ENCODE data around the gene MYO3A. TPM values are rescaled to one million over a fixed set of nuclear protein-coding genes. Genes with fewer than 3 reads are reported as not detected.

MYO3A gene
- total and polyA plus RNA-seq, 2 of the 4 experiments (the other 2 are of a cell fraction): not detected

GRCh38 chr10:26015092-26015491 is 81.1 kb downstream of the MYO3A start:
- no peak overlapping the region for H4K8ac ChIP-seq (ENCODE audit: low read depth in 2 of 2, low read length in 2 of 2)
- no peak overlapping the region for H3K4ac ChIP-seq (ENCODE audit: low read depth, low read length)
- H4K91ac ChIP-seq (ENCODE audit: insufficient read depth, low read depth, low read length): no peak overlapping the region
- ATAC-seq (ENCODE audit: low read depth) (no peak), DNase-seq (no peak)
- H2AK5ac ChIP-seq (ENCODE audit: low read depth, low read length): no peak overlapping the region
- H3K23ac ChIP-seq (ENCODE audit: low read depth, low read length): no peak overlapping the region
- H4K5ac ChIP-seq (ENCODE audit: low read depth, low read length): no peak overlapping the region
- H3K9me1 ChIP-seq (ENCODE audit: insufficient read depth, low read length): no peaks in the 10 kb centered on the region
- POLR2A ChIA-PET (ENCODE audit: unreplicated experiment): no interaction called here
- dilution Hi-C loops (cut with HindIII; ENCODE audit: low sequenced_read_pairs, unreplicated experiment): no loop called here
- no peak overlapping the region for H3K56ac ChIP-seq (ENCODE audit: extremely low read depth, insufficient read depth, low read length)
- in situ Hi-C loops (cut with MboI; ENCODE audit: low sequenced_read_pairs): no loop called here
- H3K9ac ChIP-seq (ENCODE audit: low read depth, low read length): no peak overlapping the region
- H3K9me3 ChIP-seq (ENCODE audit: control insufficient read depth, insufficient read depth, low read length): no peaks in the 10 kb centered on the region
- no peak overlapping the region for H3K4me2 ChIP-seq (ENCODE audit: low read depth, low read length)
- no peaks in the 10 kb centered on the region for H3K27me3 ChIP-seq (ENCODE audit: control insufficient read depth, insufficient read depth, low read length)
- no peak for TF ChIP-seq USF2 (IDR thresholded peaks at IDR 0.05; ENCODE audit: low read depth, low read length)
- no peak for TF ChIP-seq CHD1 (IDR thresholded peaks at IDR 0.05; ENCODE audit: low read depth, low read length)
- TF ChIP-seq SMC3 (IDR thresholded peaks at IDR 0.05; ENCODE audit: low read depth, low read length): no peak
- TF ChIP-seq CTCF (conservative IDR thresholded peaks at IDR 0.05; ENCODE audit: low read depth, low read length): no peak
- no peak for TF ChIP-seq MAZ (IDR thresholded peaks at IDR 0.05; ENCODE audit: borderline replicate concordance, low read depth, low read length)
- TF ChIP-seq, protein P1, sequence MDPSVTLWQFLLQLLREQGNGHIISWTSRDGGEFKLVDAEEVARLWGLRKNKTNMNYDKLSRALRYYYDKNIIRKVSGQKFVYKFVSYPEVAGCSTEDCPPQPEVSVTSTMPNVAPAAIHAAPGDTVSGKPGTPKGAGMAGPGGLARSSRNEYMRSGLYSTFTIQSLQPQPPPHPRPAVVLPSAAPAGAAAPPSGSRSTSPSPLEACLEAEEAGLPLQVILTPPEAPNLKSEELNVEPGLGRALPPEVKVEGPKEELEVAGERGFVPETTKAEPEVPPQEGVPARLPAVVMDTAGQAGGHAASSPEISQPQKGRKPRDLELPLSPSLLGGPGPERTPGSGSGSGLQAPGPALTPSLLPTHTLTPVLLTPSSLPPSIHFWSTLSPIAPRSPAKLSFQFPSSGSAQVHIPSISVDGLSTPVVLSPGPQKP (IDR thresholded peaks at IDR 0.05; ENCODE audit: borderline replicate concordance, low read depth, low read length): no peak
- TF ChIP-seq CEBPB (IDR thresholded peaks at IDR 0.05; ENCODE audit: low read depth, low read length): no peak
- TF ChIP-seq NFE2L2 (IDR thresholded peaks at IDR 0.05; ENCODE audit: low read depth, low read length): no peak
- TF ChIP-seq RFX5 (IDR thresholded peaks at IDR 0.05; ENCODE audit: low read depth, low read length): no peak
- TF ChIP-seq RCOR1 (IDR thresholded peaks at IDR 0.05; ENCODE audit: insufficient replicate concordance, low read length): no peak
- TF ChIP-seq RAD21 (IDR thresholded peaks at IDR 0.05; ENCODE audit: low read length): no peak
- no peak for TF ChIP-seq MAFK (IDR thresholded peaks at IDR 0.05; ENCODE audit: low read depth, low read length)
- no peaks in the 10 kb centered on the region for H3K79me1 ChIP-seq (ENCODE audit: low read depth in 1 of 2, low read length in 2 of 2)
- H2BK120ac ChIP-seq (ENCODE audit: low read depth, low read length): no peak overlapping the region
- intact Hi-C loops (cut with micrococcal nuclease): no loop called here
- no peaks in the 10 kb centered on the region for H3K4me1 ChIP-seq (ENCODE audit: control insufficient read depth, insufficient read depth, low read length)
- no peaks in the 10 kb centered on the region for H4K20me1 ChIP-seq (ENCODE audit: insufficient read depth, low read length)
- CTCF ChIA-PET: interaction anchor here (0.6 kb wide), 1 partner anchor 109 kb away, joined by 3 read pairs; no protein-coding TSS in a partner anchor
- H3K36me3 ChIP-seq (ENCODE audit: control insufficient read depth, insufficient read depth, low read length): no peaks in the 10 kb centered on the region
- H3K18ac ChIP-seq (ENCODE audit: low read depth, low read length): no peak overlapping the region
- H2BK15ac ChIP-seq (ENCODE audit: low read depth, low read length): no peak overlapping the region
- BruUV-seq (replicated peaks): no TSS peak
- H2AFZ ChIP-seq (replicated peaks; ENCODE audit: low read length, poor library complexity): no peak overlapping the region
- WGBS, 2 experiments (ENCODE audit: extremely low coverage in 2 of 2, insufficient read length in 1 of 2): no CpG with 5 or more reads among the region's 1 CpG
- H2AK9ac ChIP-seq (replicated peaks; ENCODE audit: low read depth, low read length, poor library complexity): no peak overlapping the region
- H2BK5ac ChIP-seq (ENCODE audit: low read depth, low read length, poor library complexity, severe bottlenecking): no peak overlapping the region
- no peak overlapping the region for H3K27ac ChIP-seq (ENCODE audit: insufficient read depth, low read length)
- no peak overlapping the region for H3K4me3 ChIP-seq (ENCODE audit: insufficient read depth, low read depth, low read length)
- H2BK20ac ChIP-seq (ENCODE audit: low read depth, low read length): no peak overlapping the region
- no peak overlapping the region for H3K14ac ChIP-seq (replicated peaks; ENCODE audit: low read depth, low read length)
